ENCODE measurements around the gene MGAT4B.

DNA sequence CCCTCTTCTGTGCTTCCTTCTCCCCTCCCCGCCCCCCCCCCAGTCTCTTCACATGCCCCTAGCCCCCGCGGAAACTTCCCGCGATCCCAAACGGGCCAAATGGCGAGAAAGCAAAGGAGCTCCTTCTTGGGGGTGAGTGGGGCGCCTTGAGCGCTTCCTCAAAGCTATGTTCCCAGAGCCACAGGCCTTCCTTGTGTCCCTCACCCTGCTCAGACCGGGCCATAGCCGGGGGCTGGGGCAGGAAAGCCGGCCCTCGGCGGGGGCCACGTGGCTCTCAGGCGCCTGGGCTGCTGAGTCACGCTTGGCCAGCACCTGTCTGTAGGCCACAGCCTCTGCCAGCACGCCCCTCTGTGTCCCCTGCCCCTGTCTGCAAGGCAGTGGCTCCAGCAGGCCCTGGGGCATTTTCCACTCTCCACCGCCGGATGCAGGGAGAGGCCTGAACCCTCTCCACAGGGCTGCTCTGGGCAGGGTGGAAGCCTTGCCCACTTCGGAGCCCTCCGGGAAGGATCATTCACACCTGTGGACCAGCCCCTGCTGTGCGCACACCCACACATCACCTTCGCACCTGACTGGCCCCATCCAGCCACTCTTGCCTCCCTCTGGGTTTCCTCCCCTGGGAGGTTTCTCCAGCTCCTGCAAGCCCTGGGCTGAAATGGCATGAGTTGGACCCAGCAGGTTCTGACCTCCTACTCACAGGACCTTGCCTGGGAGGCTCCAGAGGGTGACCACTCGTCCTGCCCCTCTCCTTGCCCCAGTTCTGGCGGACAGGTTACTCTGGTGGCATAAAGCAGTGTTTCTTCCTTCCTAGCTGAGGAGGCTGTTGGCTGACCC, 12.8 kb upstream of the MGAT4B start:
- TF ChIP-seq CTCF (IDR thresholded peaks at IDR 0.05; ENCODE audit: poor library complexity) (no peak), EZH2 (IDR thresholded peaks at IDR 0.05; ENCODE audit: borderline replicate concordance) (no peak), EZH2phosphoT487 (IDR thresholded peaks at IDR 0.05; ENCODE audit: low read depth, severe bottlenecking, unreplicated experiment) (no peak)

All from hepatocyte (in vitro differentiated cells).